GM12878 (cell line): Measurements from ENCODE around the gene CCSER2. TPM values are rescaled to one million over a fixed set of nuclear protein-coding genes. Genes with fewer than 3 reads are reported as not detected.

Experiments used
- ATAC-seq: fragments of 200-7000 bp; cut with Tn5 transposase; 3 replicates; pipeline ENCODE4 v1.9.1; 2020; ENCODE audit warnings: mild to moderate bottlenecking, moderate library complexity
- BruUV-seq: library from RNA; stranded (reverse); fragments of 400-500 nt; replicated peaks from 2 replicates; lab custom pipeline; 2021; lab: Mats Ljungman, UMichigan
- CTCF ChIA-PET: fragments of 300-600 bp; sonication (Branson Sonifier 250); formaldehyde crosslinking; extraction: SDS; loops from one replicate; lab custom pipeline; 2021; ENCODE audit warnings: inconsistent platforms; lab: Yijun Ruan, JAX
- POLR2A ChIA-PET: fragments of 350-600 bp; formaldehyde crosslinking; extraction: SDS; loops from one replicate; lab custom pipeline; 2021; ENCODE audit warnings: inconsistent platforms; lab: Charles Lee
- RAD21 ChIA-PET: fragments of 300-600 bp; sonication (Branson Sonifier 250); formaldehyde crosslinking; loops from one replicate; lab custom pipeline; 2023; ENCODE audit warnings: antibody characterized with exemption; ENCODE audit not compliant: unreplicated experiment; lab: Charles Lee
- SMC1A ChIA-PET: fragments of 300-600 bp; sonication (Branson Sonifier 250); formaldehyde crosslinking; loops from one replicate; lab custom pipeline; 2023; ENCODE audit not compliant: unreplicated experiment, uncharacterized antibody; lab: Charles Lee
- DNase-seq: peaks from one replicate; pipeline ENCODE4 v3.0.0-alpha.2; 2011; ENCODE audit warnings: low read depth, low spot score
- FAIRE-seq: peaks from 3 replicates; lab custom pipeline; 2011; peaks lifted over from hg19 to GRCh38; lab: Jason Lieb, UNC
- H2AFZ ChIP-seq: 2 replicates; pipeline ENCODE4 v1.6.0; 2011; ENCODE audit warnings: low read depth, low read length, control low read depth; ENCODE audit not compliant: control insufficient read depth
- H3K27ac ChIP-seq: 2 replicates; pipeline ENCODE4 v1.5.1; 2011; ENCODE audit warnings: control low read depth; ENCODE audit not compliant: control insufficient read depth, insufficient read depth
- H3K27me3 ChIP-seq, 2 experiments: replicated peaks in 1 of 2; 2 replicates each; pipeline versions ENCODE4 v1.6.0 to v1.6.1; 2011; ENCODE audit warnings: low read length in 1 of 2; ENCODE audit not compliant: control insufficient read depth in 2 of 2, insufficient read depth in 2 of 2
- H3K36me3 ChIP-seq, 2 experiments: 2 replicates each; pipeline ENCODE4 v1.5.1; 2011; ENCODE audit warnings: low read length in 1 of 2; ENCODE audit not compliant: control insufficient read depth in 2 of 2, insufficient read depth in 2 of 2
- H3K4me1 ChIP-seq: 2 replicates; pipeline ENCODE4 v1.6.1; 2011; ENCODE audit warnings: mild to moderate bottlenecking, low read length, moderate library complexity, mixed read lengths; ENCODE audit not compliant: control insufficient read depth, insufficient read depth
- H3K4me2 ChIP-seq: 2 replicates; pipeline ENCODE4 v1.6.0; 2011; ENCODE audit warnings: control low read depth; ENCODE audit not compliant: control insufficient read depth, insufficient read depth
- H3K4me3 ChIP-seq: fragments of 200-600 bp; sonication (generic); 2 replicates; pipeline ENCODE4 v1.5.1; 2016
- H3K79me2 ChIP-seq: 2 replicates; pipeline ENCODE4 v1.6.0; 2011; ENCODE audit warnings: low read length; ENCODE audit not compliant: control insufficient read depth, insufficient read depth
- H3K9ac ChIP-seq: 2 replicates; pipeline ENCODE4 v1.8.0; 2011; ENCODE audit warnings: low read length, control low read depth, mixed read lengths; ENCODE audit not compliant: control insufficient read depth, insufficient read depth
- H3K9me3 ChIP-seq: replicated peaks from 3 replicates; pipeline ENCODE4 v1.5.1; 2011; ENCODE audit warnings: mild to moderate bottlenecking, low read length; ENCODE audit not compliant: control insufficient read depth, insufficient read depth
- H4K20me1 ChIP-seq: 2 replicates; pipeline ENCODE4 v1.6.0; 2011; ENCODE audit not compliant: control insufficient read depth, insufficient read depth
- ATF7 ChIP-seq: fragments of 450-650 bp; IDR thresholded peaks from 2 replicates; pipeline ENCODE4 v1.6.1; 2016; ENCODE audit warnings: low read depth, mild to moderate bottlenecking
- BRCA1 ChIP-seq: IDR thresholded peaks from 2 replicates; pipeline ENCODE4 v1.6.1; 2011; ENCODE audit warnings: low read depth, low read length, improper control_type of control experiment
- CEBPB ChIP-seq, 2 experiments: fragments of 150-350 bp in 1 of 2; IDR thresholded peaks; 2 replicates each; pipeline ENCODE4 v1.6.1; 2012 to 2014; ENCODE audit warnings: low read depth in 2 of 2, low read length in 2 of 2, borderline replicate concordance in 1 of 2, inconsistent platforms in 1 of 2
- EED ChIP-seq: sonication (generic); IDR thresholded peaks from 2 replicates; pipeline ENCODE4 v1.6.1; 2016; ENCODE audit warnings: antibody characterized with exemption, low read depth
- ESRRA ChIP-seq: IDR thresholded peaks from 2 replicates; pipeline ENCODE4 v1.6.1; 2012; ENCODE audit warnings: mild to moderate bottlenecking, low read length, improper control_type of control experiment
- KAT2A ChIP-seq: conservative IDR thresholded peaks from 2 replicates; pipeline ENCODE4 v1.6.1; 2011; ENCODE audit warnings: low read depth, low read length; ENCODE audit not compliant: control insufficient read depth
- MEF2B ChIP-seq: fragments of 450-650 bp; IDR thresholded peaks from 2 replicates; pipeline ENCODE4 v1.6.1; 2018; ENCODE audit warnings: mild to moderate bottlenecking, moderate library complexity; ENCODE audit not compliant: partially characterized antibody, poor library complexity, severe bottlenecking
- MTA3 ChIP-seq: IDR thresholded peaks from 2 replicates; pipeline ENCODE4 v1.6.1; 2012; ENCODE audit warnings: low read length, inconsistent platforms, borderline replicate concordance
- MYB ChIP-seq: fragments of 150-350 bp; IDR thresholded peaks from 2 replicates; pipeline ENCODE4 v1.6.1; 2014; ENCODE audit warnings: mild to moderate bottlenecking, low read depth, low read length, borderline replicate concordance
- PKNOX1 ChIP-seq: fragments of 450-650 bp; IDR thresholded peaks from 2 replicates; pipeline ENCODE4 v1.6.1; 2016; ENCODE audit warnings: mild to moderate bottlenecking
- RAD21 ChIP-seq: IDR thresholded peaks from 2 replicates; pipeline ENCODE4 v1.6.1; 2011; ENCODE audit warnings: mild to moderate bottlenecking, low read depth, low read length, moderate library complexity; ENCODE audit not compliant: insufficient read depth
- SMARCA5 ChIP-seq: fragments of 450-650 bp; IDR thresholded peaks from 2 replicates; pipeline ENCODE4 v1.6.1; 2017; ENCODE audit warnings: mild to moderate bottlenecking
- YBX1 ChIP-seq: fragments of 450-650 bp; IDR thresholded peaks from 2 replicates; pipeline ENCODE4 v1.6.1; 2016; ENCODE audit warnings: antibody characterized with exemption
- ZBTB33 ChIP-seq: fragments of 450-650 bp; IDR thresholded peaks from 2 replicates; pipeline ENCODE4 v1.6.1; 2017; ENCODE audit warnings: mild to moderate bottlenecking
- ZZZ3 ChIP-seq: IDR thresholded peaks from 2 replicates; pipeline ENCODE4 v1.6.1; 2011; ENCODE audit warnings: low read depth; ENCODE audit not compliant: control insufficient read depth, insufficient read length
- WGBS: methylation state at CpG from one replicate; pipeline ENCODE4 v1.1.6; 2016; ENCODE audit warnings: low lambda C conversion rate; ENCODE audit not compliant: insufficient replicate concordance, insufficient coverage; ENCODE audit errors: missing lambda C conversion rate; 5-methylcytosine and 5-hydroxymethylcytosine counted together
- in situ Hi-C: fragments of 300-500 bp; cut with MboI; formaldehyde crosslinking; loops from 9 replicates; pipeline ENCODE4 v1.14.3; 2018; ENCODE audit warnings: mixed read lengths
- intact Hi-C: fragments of 100-400 bp; cut with micrococcal nuclease; formaldehyde crosslinking; loops from one replicate; pipeline ENCODE4 v1.14.2; 2022; ENCODE audit not compliant: unreplicated experiment
- polyA plus RNA-seq, 11 experiments: library from polyadenylated mRNA; depleted of rRNA in 4 of 11; unstranded in 6 of 11; stranded (reverse) in 5 of 11; fragments of >200 nt; fragmentation: Nextera tagmentation in 4 of 11; fragmentation: Illumina TruSeq in 1 of 11; extraction: Ambion mirVana in 4 of 11; extraction: Trizol in 1 of 11; gene quantifications; 1 replicate in 1 of 11; 2 replicates in 10 of 11; pipeline versions ENCODE4 v1.2.1 to v1.2.3, GENCODE V29; 2011 to 2016; ENCODE audit warnings: inconsistent platforms in 2 of 11, missing spikeins in 2 of 11, low read depth in 1 of 11
- total RNA-seq, 4 experiments: library from RNA; depleted of rRNA in 3 of 4; stranded (reverse); fragments of >200 nt in 3 of 4; fragmentation: Illumina TruSeq in 1 of 4; extraction: Trizol in 1 of 4; gene quantifications; 2 replicates each; pipeline versions ENCODE4 v1.2.1 to v1.2.3, GENCODE V29; 2013 to 2021
- TF ChIP-seq, protein P1 (sequence below): fragments of 450-650 bp; IDR thresholded peaks from 2 replicates; pipeline ENCODE4 v1.6.1; 2017; ENCODE audit warnings: antibody characterized with exemption, mild to moderate bottlenecking, moderate library complexity

The CCSER2 gene
- total and polyA plus RNA-seq, 10 of the 15 experiments (the other 5 are each of a cell fraction or from before 2014, with no cell fraction given) = 4.7 to 18.8 (median 13.2) TPM

DNA sequence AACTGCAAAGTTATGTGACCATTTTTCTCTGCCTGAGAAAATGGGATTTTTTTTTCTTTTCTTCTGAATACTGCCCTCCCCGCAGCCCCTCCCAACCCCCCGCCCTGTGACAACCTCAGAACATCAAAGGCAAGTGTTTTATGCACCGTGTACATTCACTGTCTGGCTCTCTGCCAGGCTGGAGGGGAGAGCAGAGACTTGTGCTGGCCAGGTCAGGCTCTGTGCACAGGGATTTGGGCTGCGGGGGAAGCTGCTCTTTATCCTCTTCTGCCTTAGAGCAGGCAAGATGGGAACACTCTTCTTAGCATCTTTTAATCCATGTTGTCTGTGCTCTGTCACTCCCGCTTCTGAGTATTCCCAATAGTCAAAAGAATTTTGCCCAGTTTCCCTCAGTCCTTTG, 195.1 kb downstream of the CCSER2 start:
- Histone ChIP-seq H3K27ac (no peak overlapping the region), H3K4me1 (no peaks in the 10 kb centered on the region), H3K79me2 (no peaks in the 10 kb centered on the region), H3K9me3 (no peaks in the 10 kb centered on the region; the same call in 2 of the 3 replicates), H3K27me3 (no peaks in the 10 kb centered on the region), H3K36me3 (no peaks in the 10 kb centered on the region), H3K4me3 (no peak overlapping the region), H2AFZ (no peak overlapping the region), H3K9ac (no peak overlapping the region), H3K4me2 (no peak overlapping the region), H4K20me1 (no peaks in the 10 kb centered on the region)
- DNase-seq (no peak), ATAC-seq (no peak), FAIRE-seq (no peak)
- POLR2A ChIA-PET = no interaction called here
- WGBS = 38% methylated on average over 5 of the region's 5 CpGs
- CTCF ChIA-PET = interaction anchor here (0.8 to 1.0 kb wide), 2 partner anchors 9 to 374 kb away, joined by 3 to 4 read pairs; no protein-coding TSS in a partner anchor
- SMC1A ChIA-PET = no interaction called here
- no TSS peak for BruUV-seq
- RAD21 ChIA-PET = no interaction called here
- no peak for TF ChIP-seq EED
- no peak for TF ChIP-seq KAT2A
- TF ChIP-seq YBX1 = no peak
- TF ChIP-seq MYB = no peak
- TF ChIP-seq CEBPB (IDR thresholded peaks at IDR 0.05; ENCODE audit: borderline replicate concordance in 1 of 2, low read depth in 2 of 2, low read length in 2 of 2) = no peak
- TF ChIP-seq ZZZ3 = no peak
- TF ChIP-seq PKNOX1 = no peak
- TF ChIP-seq SMARCA5 = no peak
- TF ChIP-seq, protein P1, sequence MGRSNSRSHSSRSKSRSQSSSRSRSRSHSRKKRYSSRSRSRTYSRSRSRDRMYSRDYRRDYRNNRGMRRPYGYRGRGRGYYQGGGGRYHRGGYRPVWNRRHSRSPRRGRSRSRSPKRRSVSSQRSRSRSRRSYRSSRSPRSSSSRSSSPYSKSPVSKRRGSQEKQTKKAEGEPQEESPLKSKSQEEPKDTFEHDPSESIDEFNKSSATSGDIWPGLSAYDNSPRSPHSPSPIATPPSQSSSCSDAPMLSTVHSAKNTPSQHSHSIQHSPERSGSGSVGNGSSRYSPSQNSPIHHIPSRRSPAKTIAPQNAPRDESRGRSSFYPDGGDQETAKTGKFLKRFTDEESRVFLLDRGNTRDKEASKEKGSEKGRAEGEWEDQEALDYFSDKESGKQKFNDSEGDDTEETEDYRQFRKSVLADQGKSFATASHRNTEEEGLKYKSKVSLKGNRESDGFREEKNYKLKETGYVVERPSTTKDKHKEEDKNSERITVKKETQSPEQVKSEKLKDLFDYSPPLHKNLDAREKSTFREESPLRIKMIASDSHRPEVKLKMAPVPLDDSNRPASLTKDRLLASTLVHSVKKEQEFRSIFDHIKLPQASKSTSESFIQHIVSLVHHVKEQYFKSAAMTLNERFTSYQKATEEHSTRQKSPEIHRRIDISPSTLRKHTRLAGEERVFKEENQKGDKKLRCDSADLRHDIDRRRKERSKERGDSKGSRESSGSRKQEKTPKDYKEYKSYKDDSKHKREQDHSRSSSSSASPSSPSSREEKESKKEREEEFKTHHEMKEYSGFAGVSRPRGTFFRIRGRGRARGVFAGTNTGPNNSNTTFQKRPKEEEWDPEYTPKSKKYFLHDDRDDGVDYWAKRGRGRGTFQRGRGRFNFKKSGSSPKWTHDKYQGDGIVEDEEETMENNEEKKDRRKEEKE = no peak
- TF ChIP-seq BRCA1 = no peak
- TF ChIP-seq RAD21 = no peak
- TF ChIP-seq ZBTB33 = no peak
- TF ChIP-seq MTA3 = no peak
- no peak for TF ChIP-seq ATF7
- TF ChIP-seq ESRRA = no peak
- TF ChIP-seq MEF2B = no peak
- in situ Hi-C loops = no loop called here
- intact Hi-C loops = no loop called here
